ENCODE measurements around the gene ZNF444. TPM values are rescaled to one million over a fixed set of nuclear protein-coding genes. Genes with fewer than 3 reads are reported as not detected.

Gene ZNF444
- total and polyA plus RNA-seq, 2 of the 8 experiments (the other 6 are each of a cell fraction or from before 2014, with no cell fraction given): 49.5 to 54.5 TPM

- no peak overlapping the region; the same call in 1 of the 2 replicates for H4K8ac ChIP-seq (ENCODE audit: extremely low read depth, insufficient read depth, low read length)
- no peaks in the 10 kb centered on the region for H3K27me3 ChIP-seq (replicated peaks in 1 of 4; ENCODE audit: control insufficient read depth in 3 of 4, extremely low read depth in 1 of 4, insufficient read depth in 3 of 4, low read length in 3 of 4)
- H3K18ac ChIP-seq (ENCODE audit: extremely low read depth, low read length): no peak overlapping the region
- H2BK12ac ChIP-seq (ENCODE audit: low read depth, low read length): no peak overlapping the region
- H3K14ac ChIP-seq (ENCODE audit: insufficient read length): no peak overlapping the region
- no peaks in the 10 kb centered on the region for H3K36me3 ChIP-seq (ENCODE audit: control insufficient read depth in 2 of 4, insufficient read depth in 4 of 4, low read length in 3 of 4)
- POLR2A ChIA-PET (ENCODE audit: partially characterized antibody): no interaction called here
- H3K9me3 ChIP-seq (ENCODE audit: insufficient read depth in 2 of 2, low read depth in 1 of 2, low read length in 1 of 2): no peaks in the 10 kb centered on the region
- H3K23ac ChIP-seq (ENCODE audit: insufficient read length): no peak overlapping the region
- H3K4me3 ChIP-seq (ENCODE audit: extremely low read depth in 1 of 4, insufficient read depth in 2 of 4, low read depth in 3 of 4, low read length in 4 of 4): no peak overlapping the region
- WGBS, 2 experiments (ENCODE audit: extremely low coverage in 1 of 2, insufficient coverage in 1 of 2, insufficient read length in 1 of 2, insufficient replicate concordance in 2 of 2, low coverage in 1 of 2, low lambda C conversion rate in 2 of 2, missing lambda C conversion rate in 1 of 2): 84% methylated on average over 14 of the region's 14 CpGs; no CpG with 5 or more reads in 1 of the 2 experiments
- CTCF ChIA-PET (ENCODE audit: partially characterized antibody): interaction anchor here (0.7 to 13.8 kb wide), 6 partner anchors 9 to 131 kb away, joined by 3 to 137 read pairs (median 4); no protein-coding TSS in a partner anchor
- FAIRE-seq: no peak
- H2BK20ac ChIP-seq (ENCODE audit: low read length): no peak overlapping the region
- no peaks in the 10 kb centered on the region for H4K20me1 ChIP-seq (replicated peaks in 1 of 2; ENCODE audit: control insufficient read depth in 1 of 2, insufficient read depth in 2 of 2, low read length in 2 of 2)
- H3K4me1 ChIP-seq (replicated peaks in 1 of 4; ENCODE audit: control insufficient read depth in 3 of 4, insufficient read depth in 4 of 4, low read length in 3 of 4): no peaks in the 10 kb centered on the region
- H3K79me1 ChIP-seq (ENCODE audit: low read depth, low read length): no peaks in the 10 kb centered on the region
- H2BK120ac ChIP-seq (replicated peaks; ENCODE audit: low read depth, low read length): no peak overlapping the region
- no peak overlapping the region for H2AK5ac ChIP-seq (ENCODE audit: low read depth, low read length)
- TF ChIP-seq MAX (IDR thresholded peaks at IDR 0.05): no peak
- TF ChIP-seq YY1 (IDR thresholded peaks at IDR 0.05; ENCODE audit: low read depth, low read length): no peak
- TF ChIP-seq CBX8 (IDR thresholded peaks at IDR 0.05; ENCODE audit: borderline replicate concordance, low read depth, low read length): no peak
- H2BK15ac ChIP-seq (ENCODE audit: low read length): no peak overlapping the region
- no peak overlapping the region for H4K91ac ChIP-seq (replicated peaks; ENCODE audit: insufficient read length, low read length)
- no peak overlapping the region for H2BK5ac ChIP-seq (ENCODE audit: low read depth, low read length)
- no peaks in the 10 kb centered on the region for H3K79me2 ChIP-seq (ENCODE audit: control insufficient read depth in 1 of 2, insufficient read depth in 2 of 2, low read length in 2 of 2)
- H3K56ac ChIP-seq (replicated peaks; ENCODE audit: insufficient read length, low read depth, low read length): no peak overlapping the region
- H4K5ac ChIP-seq (ENCODE audit: insufficient read length, low read depth, low read length): no peak overlapping the region
- no peak overlapping the region for H3K4ac ChIP-seq (replicated peaks; ENCODE audit: insufficient read length, low read depth, low read length)
- no peak overlapping the region for H3K9ac ChIP-seq (replicated peaks in 1 of 4; ENCODE audit: extremely low read depth in 1 of 4, low read depth in 3 of 4, low read length in 3 of 4)
- no peak overlapping the region for H3K4me2 ChIP-seq (ENCODE audit: insufficient read depth in 1 of 2, low read depth in 2 of 2, low read length in 2 of 2)
- no peaks in the 10 kb centered on the region for H3K23me2 ChIP-seq (ENCODE audit: low read depth, low read length)
- H2AFZ ChIP-seq (ENCODE audit: low read length): no peak overlapping the region
- DNase-seq (ENCODE audit: low read depth in 1 of 2, low spot score in 2 of 2): no peak
- no peak overlapping the region for H3K27ac ChIP-seq (ENCODE audit: low read depth, low read length)
Measured at GRCh38 chr19:56170261-56170660, 29.2 kb downstream of the ZNF444 start.

Data from H1 (cell line).